Measurements from ENCODE around the gene LGALS14. TPM values are rescaled to one million over a fixed set of nuclear protein-coding genes. Genes with fewer than 3 reads are reported as not detected.
"Not testable (repeated sequence)": the region's sequence is repeated elsewhere in the genome, so short reads cannot be mapped to it uniquely, and the experiment has no call there.

LGALS14 gene, protein sequence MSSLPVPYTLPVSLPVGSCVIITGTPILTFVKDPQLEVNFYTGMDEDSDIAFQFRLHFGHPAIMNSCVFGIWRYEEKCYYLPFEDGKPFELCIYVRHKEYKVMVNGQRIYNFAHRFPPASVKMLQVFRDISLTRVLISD
- total RNA-seq (not detected), polyA plus RNA-seq (ENCODE audit: insufficient read length in 6 of 6) (under 1 TPM in 1 of 6 donors, not detected in 5; 0.31 TPM)
- long read RNA-seq, donor 1: 0 reads
- long read RNA-seq, donor 2: 0 reads
- long read RNA-seq, donor 3: 0 reads
- long read RNA-seq, donor 4: 0 reads
- long read RNA-seq, donor 5: 0 reads
- long read RNA-seq, donor 6: 0 reads
- long read RNA-seq, donor 7: 0 reads
- long read RNA-seq, donor 8: 0 reads
- long read RNA-seq, donor 9: 0 reads
- long read RNA-seq, donor 10: 0 reads
- long read RNA-seq, donor 11: 0 reads
- long read RNA-seq, donor 12: 0 reads

GRCh38 chr19:39704181-39705044 lies at the start of gene LGALS14:
LGALS14 (plus strand) TSS chr19:39704481; CDS start chr19:39704529, 48 bp downstream.
- no peak within 1 kb of the TSS for H3K27ac ChIP-seq
- TF ChIP-seq, protein P1, sequence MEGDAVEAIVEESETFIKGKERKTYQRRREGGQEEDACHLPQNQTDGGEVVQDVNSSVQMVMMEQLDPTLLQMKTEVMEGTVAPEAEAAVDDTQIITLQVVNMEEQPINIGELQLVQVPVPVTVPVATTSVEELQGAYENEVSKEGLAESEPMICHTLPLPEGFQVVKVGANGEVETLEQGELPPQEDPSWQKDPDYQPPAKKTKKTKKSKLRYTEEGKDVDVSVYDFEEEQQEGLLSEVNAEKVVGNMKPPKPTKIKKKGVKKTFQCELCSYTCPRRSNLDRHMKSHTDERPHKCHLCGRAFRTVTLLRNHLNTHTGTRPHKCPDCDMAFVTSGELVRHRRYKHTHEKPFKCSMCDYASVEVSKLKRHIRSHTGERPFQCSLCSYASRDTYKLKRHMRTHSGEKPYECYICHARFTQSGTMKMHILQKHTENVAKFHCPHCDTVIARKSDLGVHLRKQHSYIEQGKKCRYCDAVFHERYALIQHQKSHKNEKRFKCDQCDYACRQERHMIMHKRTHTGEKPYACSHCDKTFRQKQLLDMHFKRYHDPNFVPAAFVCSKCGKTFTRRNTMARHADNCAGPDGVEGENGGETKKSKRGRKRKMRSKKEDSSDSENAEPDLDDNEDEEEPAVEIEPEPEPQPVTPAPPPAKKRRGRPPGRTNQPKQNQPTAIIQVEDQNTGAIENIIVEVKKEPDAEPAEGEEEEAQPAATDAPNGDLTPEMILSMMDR (IDR thresholded peaks at IDR 0.05): no peak
- H3K27me3 ChIP-seq: peaks cover 0 to 8% of the 10 kb centered on the region in 2 donors
- DNase-seq (no peak), ATAC-seq (no peak)
- H3K9me3 ChIP-seq: no peaks in the 10 kb centered on the region
- H3K36me3 ChIP-seq: no peaks in the 10 kb centered on the region
- no peak within 1 kb of the TSS for H3K4me3 ChIP-seq
- no peaks in the 10 kb centered on the region for H3K4me1 ChIP-seq
- intact Hi-C loops (cut with DNase I): no loop called here

DNA sequence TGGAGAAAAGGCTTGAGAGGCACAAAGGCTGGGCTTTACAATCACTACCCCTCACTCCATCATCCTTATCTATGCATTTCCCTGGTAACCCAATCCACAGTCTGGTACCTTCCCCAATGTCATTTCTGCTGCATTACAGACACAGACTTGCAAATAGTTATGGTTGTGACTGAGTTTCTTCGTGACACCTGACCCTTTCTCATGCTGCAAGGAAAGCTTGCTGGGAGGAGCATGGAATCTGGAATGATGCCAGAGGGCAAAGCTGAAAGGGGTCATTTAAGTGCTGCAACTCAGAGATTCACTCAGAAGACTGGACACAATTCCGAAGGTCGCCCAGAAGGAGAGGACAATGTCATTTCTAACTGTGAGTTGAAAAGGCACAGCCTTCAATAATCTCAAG lies 48.7 kb upstream of the LGALS14 start, which contains the start of gene LGALS16:
LGALS16 (plus strand) TSS at position 301 of the 400 bp plus-strand sequence; CDS start at position 350, 49 bp downstream.
- ATAC-seq (no peak), DNase-seq (no peak)
- Histone ChIP-seq H3K4me3 (no peak within 1 kb of the TSS), H3K27me3 (no peaks in the 10 kb centered on the region), H3K4me1 (no peaks in the 10 kb centered on the region), H3K9me3 (no peaks in the 10 kb centered on the region), H3K36me3 (no peaks in the 10 kb centered on the region), H3K27ac (no peak within 1 kb of the TSS)
- TF ChIP-seq, protein P1 (IDR thresholded peaks at IDR 0.05): no peak
- intact Hi-C loops (cut with DNase I): no loop called here

DNA sequence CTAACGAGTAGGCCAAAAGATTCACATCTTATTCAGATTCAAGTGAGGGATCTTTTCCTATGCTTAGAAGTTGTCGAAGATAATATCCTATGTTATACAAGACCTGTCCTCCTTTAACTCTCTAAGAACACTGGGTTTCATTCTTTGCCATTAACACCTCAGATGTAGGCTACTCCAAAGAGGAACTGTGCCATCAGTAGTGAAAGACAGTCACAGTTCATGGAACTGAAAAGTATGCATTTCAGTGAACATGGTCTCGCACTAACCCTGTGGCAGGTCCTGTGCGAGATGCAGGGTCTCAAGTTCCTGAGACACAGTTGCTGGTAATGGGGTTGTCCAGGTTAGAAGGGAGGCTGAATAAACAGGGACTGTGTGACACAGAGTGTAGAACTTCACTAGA lies 44.5 kb upstream of the LGALS14 start:
- Histone ChIP-seq H3K4me1 (no peaks in the 10 kb centered on the region), H3K9me3 (no peaks in the 10 kb centered on the region), H3K27ac (no peak overlapping the region), H3K36me3 (no peaks in the 10 kb centered on the region), H3K4me3 (no peak overlapping the region), H3K27me3 (peaks cover 0 to 13% of the 10 kb centered on the region in 2 donors)
- TF ChIP-seq, protein P1 (IDR thresholded peaks at IDR 0.05): no peak
- intact Hi-C loops (cut with DNase I): no loop called here
- no peak for ATAC-seq
- no peak for DNase-seq

DNA sequence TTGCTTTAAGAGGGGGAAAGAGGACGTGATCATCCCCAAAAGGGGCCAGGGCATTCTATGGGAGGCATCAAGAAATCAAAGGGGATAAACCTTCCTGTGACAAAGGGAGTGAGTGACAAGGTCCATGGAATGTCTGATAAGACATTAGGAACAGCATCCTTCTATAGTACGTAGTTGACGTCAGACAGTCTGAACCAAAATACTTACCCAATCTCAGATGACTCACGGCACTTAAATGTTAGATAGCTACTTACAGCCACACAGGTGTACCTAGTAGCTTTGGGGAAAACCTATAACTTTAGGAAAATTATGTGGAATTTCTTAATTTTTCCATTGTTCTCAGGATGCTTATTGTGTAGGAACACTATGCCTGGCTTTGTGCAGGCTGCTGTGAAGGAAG lies 43.6 kb upstream of the LGALS14 start:
- no peaks in the 10 kb centered on the region for H3K36me3 ChIP-seq
- intact Hi-C loops (cut with DNase I): no loop called here
- ATAC-seq (no peak), DNase-seq (no peak)
- H3K9me3 ChIP-seq: no peaks in the 10 kb centered on the region
- no peaks in the 10 kb centered on the region for H3K4me1 ChIP-seq
- no peak overlapping the region for H3K4me3 ChIP-seq
- H3K27me3 ChIP-seq: peaks cover 0 to 13% of the 10 kb centered on the region in 2 donors
- TF ChIP-seq, protein P1 (IDR thresholded peaks at IDR 0.05): no peak
- H3K27ac ChIP-seq: no peak overlapping the region

- no peak overlapping the region for H3K4me3 ChIP-seq
- TF ChIP-seq, protein P1 (IDR thresholded peaks at IDR 0.05): no peak
- ATAC-seq (no peak), DNase-seq (no peak)
- intact Hi-C loops (cut with DNase I): no loop called here
- no peak overlapping the region for H3K27ac ChIP-seq
- H3K4me1 ChIP-seq: no peaks in the 10 kb centered on the region
- no peaks in the 10 kb centered on the region for H3K9me3 ChIP-seq
- no peaks in the 10 kb centered on the region for H3K36me3 ChIP-seq
- H3K27me3 ChIP-seq: peaks cover 0 to 13% of the 10 kb centered on the region in 2 donors
These were observed 42.7 kb upstream of the LGALS14 start for GRCh38 chr19:39661565-39661964.

GRCh38 chr19:39669860-39670259 lies 34.4 kb upstream of the LGALS14 start:
- ATAC-seq, H3K4me1 ChIP-seq, H3K4me3 ChIP-seq, DNase-seq, H3K36me3 ChIP-seq, H3K27ac ChIP-seq, H3K27me3 ChIP-seq, H3K9me3 ChIP-seq: not testable (repeated sequence)
- intact Hi-C loops (cut with DNase I): loop anchor here in 1 of 2 donors (5.0 kb wide), 1 partner anchor 118 kb away; no protein-coding TSS in a partner anchor

All from left lung (tissue), 14 donors.